HG03432 (cell line): ENCODE data around the gene GNAZ.

Experiments used
- ATAC-seq: cut with Tn5 transposase; IDR thresholded peaks from one replicate; pipeline ENCODE4 v1.9.1; 2021; ENCODE audit warnings: mild to moderate bottlenecking, moderate library complexity; ENCODE audit not compliant: unreplicated experiment

Gene GNAZ

GRCh38 chr22:23105304-23105703 is 35.0 kb downstream of the GNAZ start:
- no peak for ATAC-seq

- no peak for ATAC-seq
These were observed 35.6 kb downstream of the GNAZ start for GRCh38 chr22:23105919-23106318.

GRCh38 chr22:23106344-23106743 is 36.0 kb downstream of the GNAZ start:
- ATAC-seq, result no peak

GRCh38 chr22:23106906-23107367 is 36.6 kb downstream of the GNAZ start:
- no peak for ATAC-seq

GRCh38 chr22:23107487-23108248 is 37.3 kb downstream of the GNAZ start:
- no peak for ATAC-seq

GRCh38 chr22:23108249-23109078 is 38.1 kb downstream of the GNAZ start:
- ATAC-seq, result no peak

- no peak for ATAC-seq
These were observed 38.7 kb downstream of the GNAZ start for GRCh38 chr22:23109079-23109347.

- no peak for ATAC-seq
These were observed 39.2 kb downstream of the GNAZ start for GRCh38 chr22:23109441-23109978.

GRCh38 chr22:23110190-23110921 is 40.0 kb downstream of the GNAZ start:
- ATAC-seq, result no peak

GRCh38 chr22:23110922-23111527 is 40.7 kb downstream of the GNAZ start:
- ATAC-seq, result no peak

GRCh38 chr22:23112472-23113012 is 42.2 kb downstream of the GNAZ start:
- ATAC-seq, result no peak

GRCh38 chr22:23113067-23113846 is 42.9 kb downstream of the GNAZ start:
- no peak for ATAC-seq

GRCh38 chr22:23113847-23114720 is 43.8 kb downstream of the GNAZ start:
- ATAC-seq, result no peak

- no peak for ATAC-seq
These were observed 44.4 kb downstream of the GNAZ start for GRCh38 chr22:23114721-23115020.

GRCh38 chr22:23115369-23115768 is 45.0 kb downstream of the GNAZ start:
- no peak for ATAC-seq

GRCh38 chr22:23115825-23116494 is 45.6 kb downstream of the GNAZ start:
- no peak for ATAC-seq

GRCh38 chr22:23116506-23117263 is 46.4 kb downstream of the GNAZ start:
- no peak for ATAC-seq

- ATAC-seq, result no peak
These were observed 47.0 kb downstream of the GNAZ start for GRCh38 chr22:23117275-23117674.
